Fibroblast of the aortic adventitia (primary cell): ENCODE results near the gene CLEC6A. TPM values are rescaled to one million over a fixed set of nuclear protein-coding genes. Genes with fewer than 3 reads are reported as not detected.
"Not testable (repeated sequence)": the region's sequence is repeated elsewhere in the genome, so short reads cannot be mapped to it uniquely, and the experiment has no call there.

Experiments used
- DNase-seq: peaks from one replicate; pipeline ENCODE4 v3.0.0-alpha.2; 2010; ENCODE audit warnings: low read depth
- H3K4me3 ChIP-seq: 2 replicates; pipeline ENCODE4 v1.5.1; 2011; ENCODE audit warnings: low read depth, mild to moderate bottlenecking, control low read depth, low read length, moderate library complexity
- CTCF ChIP-seq: IDR thresholded peaks from 2 replicates; pipeline ENCODE4 v1.5.1; 2011; ENCODE audit warnings: mild to moderate bottlenecking, low read length, control low read depth, inconsistent platforms; ENCODE audit not compliant: insufficient read depth
- total RNA-seq: library from RNA; depleted of rRNA; stranded (reverse); fragments of >200 nt; gene quantifications from 2 replicates; pipeline ENCODE4 v1.2.3, GENCODE V29; 2012; ENCODE audit warnings: low replicate concordance

The CLEC6A gene
- not detected in 2 replicates for total RNA-seq

- no peak within 1 kb of the TSS for H3K4me3 ChIP-seq
- DNase-seq = no peak
- TF ChIP-seq CTCF = no peak
Measured at GRCh38 chr12:8455727-8456360, at the start of gene CLEC6A. TSS of gene CLEC6A (plus strand) at chr12:8455962. CDS start at chr12:8456112, 150 bp downstream.

GRCh38 chr12:8419576-8419975, 36.2 kb upstream of the CLEC6A start:
- DNase-seq, H3K4me3 ChIP-seq: not testable (repeated sequence)

- no peak for DNase-seq
- no peak for TF ChIP-seq CTCF
- H3K4me3 ChIP-seq = no peak overlapping the region
Measured at GRCh38 chr12:8420506-8420905, 35.3 kb upstream of the CLEC6A start.

- DNase-seq = not testable (repeated sequence)
Measured at GRCh38 chr12:8444536-8445278, 11.1 kb upstream of the CLEC6A start.

GRCh38 chr12:8445731-8446130, 10.0 kb upstream of the CLEC6A start:
- TF ChIP-seq CTCF = no peak
- DNase-seq = no peak
- no peak overlapping the region for H3K4me3 ChIP-seq

More at GRCh38 chr12:8444536-8445278, 11.1 kb upstream of the CLEC6A start:
- not testable (repeated sequence) for H3K4me3 ChIP-seq

- no peak for TF ChIP-seq CTCF
- no peak for DNase-seq
- H3K4me3 ChIP-seq = no peak overlapping the region
Measured at GRCh38 chr12:8446642-8447547, 8.9 kb upstream of the CLEC6A start.

GRCh38 chr12:8449355-8449859, 6.4 kb upstream of the CLEC6A start:
- TF ChIP-seq CTCF = no peak
- no peak overlapping the region for H3K4me3 ChIP-seq
- no peak for DNase-seq
